GM21825 (cell line): ENCODE data around the gene TRMT1.

ENCODE experiments used
- ATAC-seq: cut with Tn5 transposase; IDR thresholded peaks from one replicate; pipeline ENCODE4 v1.9.1; 2021; ENCODE audit warnings: mild to moderate bottlenecking, moderate library complexity; ENCODE audit not compliant: unreplicated experiment

TRMT1 gene

DNA sequence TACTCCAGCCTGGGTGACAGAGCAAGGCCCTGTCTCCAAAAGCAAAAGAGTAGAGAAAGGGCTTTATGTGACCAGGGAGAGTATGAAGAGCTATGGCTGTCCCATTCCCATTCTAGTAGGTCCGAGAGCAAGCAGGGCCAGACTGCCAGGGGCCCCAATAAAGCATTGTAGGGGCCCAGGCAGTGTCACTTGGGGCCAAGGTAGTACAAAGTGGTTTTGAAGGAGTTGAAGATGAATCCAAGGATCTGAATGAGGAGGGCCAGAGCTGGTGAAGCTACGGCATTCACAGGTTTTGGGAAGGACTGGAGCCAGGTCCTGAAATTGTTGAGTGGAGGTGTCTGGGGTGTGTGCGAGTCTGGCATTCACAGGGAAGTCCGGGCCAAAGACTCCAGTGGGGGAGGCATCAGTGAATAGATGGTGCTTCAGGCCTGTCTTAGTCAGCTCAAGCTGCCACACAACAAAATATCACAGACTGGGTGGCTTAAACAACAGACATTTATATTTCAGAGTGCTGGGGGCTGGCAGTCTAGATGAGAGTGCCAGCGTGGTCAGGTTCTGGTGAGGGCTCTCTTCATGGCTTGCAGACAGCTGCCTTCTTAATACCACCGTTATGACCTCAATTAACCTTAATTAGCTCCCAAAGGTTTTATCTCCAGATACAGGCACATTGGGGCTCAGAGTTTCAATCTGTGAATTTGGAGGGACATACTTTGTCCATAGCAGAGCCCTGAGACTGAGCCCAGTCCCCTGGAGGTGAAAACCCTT is 11.5 kb upstream of the TRMT1 start:
- no peak for ATAC-seq

DNA sequence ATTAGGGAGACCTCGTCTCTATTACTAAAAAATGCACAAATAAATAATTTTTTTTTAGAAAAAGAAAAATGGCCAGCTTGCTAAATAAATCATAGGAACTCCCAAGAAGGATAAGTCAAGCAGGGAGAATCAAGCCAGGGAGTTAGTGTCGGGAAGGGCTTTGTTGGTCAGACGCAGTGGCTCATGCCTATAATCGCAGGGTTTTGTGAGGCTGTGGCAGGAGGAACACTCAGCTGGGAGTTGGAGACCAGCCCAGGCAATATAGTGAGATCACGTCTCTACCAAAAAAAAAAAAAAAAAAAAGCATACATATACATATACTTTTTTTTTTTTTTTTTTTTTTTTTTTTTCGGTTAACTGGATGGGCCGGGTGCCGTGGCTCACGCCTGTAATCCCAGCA is 10.5 kb upstream of the TRMT1 start:
- ATAC-seq: no peak

GRCh38 chr19:13122980-13123957 is 6.7 kb upstream of the TRMT1 start:
- no peak for ATAC-seq

DNA sequence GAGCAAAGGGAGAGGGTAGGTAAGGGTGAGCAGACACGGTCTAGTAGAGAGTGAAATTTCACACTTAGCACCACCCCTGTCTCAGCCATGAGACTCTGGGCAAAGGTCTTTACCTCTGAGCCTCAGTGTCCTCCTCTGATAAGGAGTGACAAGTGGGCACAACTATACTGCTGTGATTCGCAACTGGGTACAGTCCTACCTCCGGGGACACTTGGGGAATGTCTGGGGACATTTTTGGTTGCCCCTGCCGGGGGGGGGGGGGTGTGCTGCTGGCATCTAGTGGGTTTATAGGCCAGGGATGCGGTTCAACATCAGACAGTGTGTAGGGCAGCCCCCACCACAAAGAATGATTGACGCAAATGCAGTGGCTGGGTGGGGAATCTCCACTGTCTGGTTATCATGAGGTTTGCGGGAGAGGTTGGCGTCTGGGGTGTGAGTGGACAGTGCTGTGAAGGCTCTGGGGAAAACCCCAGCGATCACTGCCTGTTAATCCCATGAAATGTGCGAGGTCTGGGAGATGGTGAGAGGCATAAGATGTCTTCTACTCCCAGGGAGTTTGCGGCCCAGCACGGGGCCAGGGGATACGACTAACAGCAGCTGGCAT is 5.8 kb upstream of the TRMT1 start:
- ATAC-seq: no peak

- no peak for ATAC-seq
These were observed 5.2 kb upstream of the TRMT1 start for GRCh38 chr19:13121551-13122274.

DNA sequence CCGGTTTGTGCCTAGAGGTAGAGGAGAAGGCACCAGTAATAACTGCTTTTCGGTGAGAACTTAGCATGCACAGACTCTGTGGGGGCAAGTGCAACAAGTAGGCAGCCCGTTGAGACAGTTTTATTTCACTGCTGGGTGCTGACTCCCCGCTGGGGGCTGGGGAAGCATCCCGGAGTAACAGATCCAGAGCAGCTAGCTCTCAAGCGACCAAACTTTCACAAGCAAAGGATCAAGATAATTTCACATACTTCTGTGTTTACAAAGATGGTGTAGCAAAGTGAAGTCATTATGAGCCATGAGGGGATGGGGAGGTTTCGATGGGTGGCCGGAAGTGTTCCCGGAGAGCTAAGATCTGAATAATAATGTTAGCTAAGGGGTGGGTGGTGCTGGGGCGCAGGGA is 4.3 kb upstream of the TRMT1 start:
- no peak for ATAC-seq

DNA sequence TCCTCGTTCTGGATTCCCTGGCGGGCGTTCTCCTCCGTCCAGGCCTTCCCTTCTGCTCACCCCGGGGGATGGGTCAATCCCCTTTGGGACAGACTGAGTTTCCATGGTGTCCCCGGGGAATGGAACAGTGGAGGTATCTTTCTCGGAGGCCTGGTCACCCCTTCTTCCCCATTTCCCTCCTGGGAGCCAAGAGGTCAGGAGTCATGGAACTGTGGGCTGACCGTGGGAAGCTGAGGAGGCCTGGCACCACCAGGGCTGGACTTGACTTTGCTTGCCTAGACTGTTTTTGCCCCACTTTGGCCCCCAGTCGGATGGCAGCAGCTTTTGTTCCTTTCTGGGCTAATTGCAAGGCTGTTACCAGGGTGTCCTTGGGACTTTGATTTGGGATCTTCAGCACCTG is 3.5 kb upstream of the TRMT1 start:
- no peak for ATAC-seq

- no peak for ATAC-seq
These were observed 3.1 kb upstream of the TRMT1 start for GRCh38 chr19:13119627-13120026.

DNA sequence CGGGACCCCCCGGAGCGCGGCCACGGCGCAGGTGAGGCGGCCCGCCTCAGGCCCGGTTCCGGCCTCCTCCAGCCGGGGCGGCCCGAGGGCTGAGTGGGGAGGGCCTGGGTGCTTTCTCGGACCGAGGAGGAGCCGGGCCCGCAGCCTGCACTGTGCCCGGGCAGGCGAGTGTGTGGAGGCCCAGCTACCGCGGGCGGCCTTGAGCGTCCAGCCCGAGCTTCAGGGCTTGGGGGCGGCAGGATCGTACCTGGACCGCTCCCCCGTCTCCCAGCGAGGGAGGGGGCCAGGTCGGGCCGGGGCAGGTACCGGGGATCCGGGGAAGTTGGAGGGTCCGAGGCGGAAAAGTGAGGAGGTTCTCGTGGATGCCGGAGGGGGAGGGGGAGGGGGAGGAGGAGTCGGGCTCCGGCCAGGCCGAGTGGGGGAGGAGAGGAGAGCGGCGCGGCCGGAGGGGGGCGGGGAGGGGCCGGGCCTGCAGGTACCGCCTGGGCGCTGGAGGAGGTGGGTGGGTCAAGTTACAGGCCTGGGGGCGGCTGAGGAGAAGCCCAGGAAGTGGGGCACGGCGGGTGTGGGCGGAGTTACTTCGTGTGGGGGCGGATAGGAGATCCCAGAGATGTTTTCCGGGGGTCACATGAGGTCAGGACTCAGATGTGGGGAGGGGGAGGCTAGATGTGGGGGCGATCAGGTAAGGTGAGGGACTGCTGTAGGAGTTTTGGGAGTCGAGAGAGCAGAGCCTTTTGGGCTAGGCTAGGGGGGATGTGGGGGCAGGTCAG is 2.1 kb upstream of the TRMT1 start:
- no peak for ATAC-seq

GRCh38 chr19:13117772-13118423 is 1.4 kb upstream of the TRMT1 start, which contains the start of gene NACC1:
Gene NACC1, plus strand, starts transcription at chr19:13118264. Its CDS starts 16,944 bp downstream, at chr19:13135208.
- ATAC-seq: peak; percentile 51

DNA sequence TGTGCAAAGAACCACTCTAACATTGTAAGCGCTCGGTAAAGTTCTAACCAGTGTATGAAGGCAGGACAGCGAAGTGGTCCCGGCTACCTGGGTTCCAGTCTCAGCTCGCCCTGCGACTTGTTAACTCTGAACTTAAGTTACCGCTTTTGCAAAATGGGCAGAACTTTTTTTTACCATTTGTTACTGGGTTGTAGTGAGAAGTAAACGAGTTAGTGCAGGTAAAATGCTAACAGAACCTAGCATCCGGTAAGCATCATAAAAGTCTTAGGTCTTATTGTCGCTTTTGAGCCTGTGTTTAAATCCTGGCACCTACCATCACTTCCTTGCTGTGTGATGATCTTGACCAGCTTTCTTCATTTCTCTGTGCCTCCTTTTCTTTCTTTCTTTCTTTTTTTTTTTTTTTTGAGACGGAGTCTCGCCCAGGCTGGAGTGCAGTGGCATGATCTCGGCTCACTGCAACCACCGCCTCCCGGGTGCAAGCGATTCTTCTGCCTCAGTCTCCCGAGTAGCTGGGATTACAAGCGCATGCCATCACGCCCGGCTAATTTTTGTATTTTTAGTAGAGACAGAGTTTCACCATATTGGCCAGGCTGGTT is 734 bp upstream of the TRMT1 start:
- ATAC-seq: peak; percentile 1

DNA sequence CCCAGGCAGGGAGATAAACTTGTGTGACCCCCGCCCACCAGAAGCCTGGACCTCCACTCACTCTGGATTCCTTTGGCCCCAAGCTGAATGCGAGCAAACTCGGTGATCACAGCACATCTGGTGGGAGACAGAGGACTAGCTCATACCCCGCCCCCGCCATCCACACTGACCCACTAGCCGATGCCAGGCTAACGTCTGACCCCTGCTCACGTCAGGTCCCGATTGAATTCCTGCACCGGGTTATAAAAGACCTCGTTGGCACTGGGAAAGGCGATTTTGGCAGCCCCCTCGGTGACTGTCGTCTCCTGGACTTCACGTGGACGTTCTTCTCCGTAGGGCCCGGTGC is 631 bp downstream of the TRMT1 start:
- ATAC-seq: no peak

DNA sequence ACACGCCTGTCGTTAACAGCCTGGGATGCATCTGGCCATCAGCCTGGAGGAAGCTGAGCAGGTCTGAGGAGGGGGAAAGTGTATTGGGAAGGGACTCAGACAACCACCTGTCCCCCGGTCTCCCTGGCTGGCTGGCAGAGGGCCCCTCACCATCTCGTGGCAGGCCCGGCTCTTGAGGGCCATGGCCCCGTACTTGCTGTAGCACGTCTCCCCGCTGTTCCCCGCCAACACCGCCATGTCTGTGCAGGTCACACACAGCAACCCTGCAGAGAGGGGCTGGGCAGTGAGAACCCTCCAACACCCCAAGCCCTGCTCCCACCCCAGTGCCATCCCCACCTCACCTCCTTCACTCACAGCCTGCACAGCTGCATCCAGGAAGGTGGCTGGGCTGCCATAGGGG is 4.0 kb downstream of the TRMT1 start:
- ATAC-seq: no peak

DNA sequence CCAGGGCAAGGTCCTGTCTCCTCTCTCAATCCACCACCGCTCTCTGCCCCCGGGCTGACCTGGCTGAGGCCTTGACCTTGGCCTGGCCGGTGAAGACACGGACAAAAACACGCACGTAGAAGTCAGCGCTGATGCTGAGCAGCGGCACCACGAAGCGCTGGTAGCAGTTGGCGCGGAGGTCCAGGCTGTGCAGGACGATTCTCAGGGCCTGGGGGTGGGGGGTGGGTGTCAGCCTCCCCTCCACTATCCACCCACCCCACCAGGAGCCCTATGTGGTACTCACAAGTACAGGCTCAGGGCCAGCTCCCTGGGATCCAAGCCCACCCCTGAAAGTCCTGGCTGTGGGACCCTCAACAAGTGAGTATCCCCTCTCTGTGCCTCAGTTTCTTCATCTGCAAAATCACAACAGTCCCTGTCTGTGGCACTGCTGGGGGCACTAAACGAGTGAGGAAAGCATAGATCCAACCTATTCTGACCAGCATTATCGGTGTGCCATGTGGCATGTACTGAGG is 6.4 kb downstream of the TRMT1 start:
- no peak for ATAC-seq

DNA sequence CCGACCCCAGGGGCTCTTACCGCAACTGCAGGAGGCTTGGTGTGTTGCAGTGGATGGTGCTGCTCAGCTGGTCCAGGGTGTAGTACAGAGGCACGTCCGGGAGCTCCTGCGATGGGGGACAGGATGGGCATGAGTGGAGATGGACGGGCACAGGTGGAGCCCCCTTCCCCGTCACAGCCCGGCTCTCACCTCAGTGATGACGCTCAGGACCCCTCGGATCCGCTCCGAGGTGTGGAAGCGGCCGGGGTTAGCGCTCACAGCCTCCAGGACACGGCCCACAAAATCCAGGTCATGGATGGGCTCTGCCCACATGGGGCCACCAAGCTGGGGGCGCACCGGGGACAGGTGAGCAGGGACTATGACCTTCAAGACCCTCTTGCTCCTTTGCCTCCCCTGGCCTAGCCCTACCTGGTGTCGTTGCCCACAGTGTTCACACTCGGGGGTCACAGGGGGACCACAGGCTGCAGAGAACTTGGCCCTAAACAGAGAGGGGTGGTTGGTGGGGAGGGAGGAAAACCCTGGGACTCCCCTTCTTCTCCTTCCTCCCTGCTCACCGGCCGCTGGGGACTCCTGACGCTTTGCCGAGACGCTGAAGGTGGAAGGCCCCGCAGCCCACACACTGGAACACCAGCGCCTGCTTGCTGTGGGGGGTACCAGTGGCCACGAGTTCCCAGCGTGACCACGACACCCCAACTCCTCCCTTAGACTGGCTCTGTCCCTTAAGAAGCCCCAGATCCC is 7.0 kb downstream of the TRMT1 start:
- ATAC-seq: no peak

- ATAC-seq: no peak
These were observed 11.5 kb downstream of the TRMT1 start for GRCh38 chr19:13104848-13105711.

DNA sequence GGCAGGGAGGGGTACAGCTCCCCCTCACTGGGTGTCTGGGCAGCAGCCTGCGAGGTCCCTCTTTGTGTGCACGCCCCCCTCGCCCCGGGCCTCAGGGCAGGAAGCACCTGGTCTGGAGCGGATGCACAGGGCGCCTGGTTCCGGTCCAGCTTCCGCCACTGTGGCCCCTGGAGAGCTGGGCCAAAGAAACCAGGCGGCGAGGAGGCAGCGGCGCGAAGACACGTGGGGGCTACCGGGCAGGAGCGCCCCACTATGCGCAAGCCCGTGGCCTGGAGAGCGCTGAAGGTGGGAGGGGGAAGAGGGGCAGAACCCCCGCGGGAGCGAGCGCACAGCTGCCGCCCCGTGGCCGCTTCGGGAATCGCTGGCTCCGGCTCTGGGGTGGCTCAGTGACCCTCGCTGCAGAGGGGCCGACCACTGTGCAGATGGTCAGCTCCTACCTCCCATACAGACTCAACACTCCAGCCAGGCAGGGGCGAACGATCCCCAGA is 12.1 kb downstream of the TRMT1 start:
- no peak for ATAC-seq
